GM12878 (cell line): ENCODE measurements around the gene RAD18. TPM values are rescaled to one million over a fixed set of nuclear protein-coding genes. Genes with fewer than 3 reads are reported as not detected.

Experiments used
- ATAC-seq: fragments of 200-7000 bp; cut with Tn5 transposase; 3 replicates; pipeline ENCODE4 v1.9.1; 2020; ENCODE audit warnings: mild to moderate bottlenecking, moderate library complexity
- BruUV-seq: library from RNA; stranded (reverse); fragments of 400-500 nt; replicated peaks from 2 replicates; lab custom pipeline; 2021; lab: Mats Ljungman, UMichigan
- CTCF ChIA-PET: fragments of 300-600 bp; sonication (Branson Sonifier 250); formaldehyde crosslinking; extraction: SDS; loops from one replicate; lab custom pipeline; 2021; ENCODE audit warnings: inconsistent platforms; lab: Yijun Ruan, JAX
- POLR2A ChIA-PET: fragments of 350-600 bp; formaldehyde crosslinking; extraction: SDS; loops from one replicate; lab custom pipeline; 2021; ENCODE audit warnings: inconsistent platforms; lab: Charles Lee
- RAD21 ChIA-PET: fragments of 300-600 bp; sonication (Branson Sonifier 250); formaldehyde crosslinking; loops from one replicate; lab custom pipeline; 2023; ENCODE audit warnings: antibody characterized with exemption; ENCODE audit not compliant: unreplicated experiment; lab: Charles Lee
- SMC1A ChIA-PET: fragments of 300-600 bp; sonication (Branson Sonifier 250); formaldehyde crosslinking; loops from one replicate; lab custom pipeline; 2023; ENCODE audit not compliant: unreplicated experiment, uncharacterized antibody; lab: Charles Lee
- DNase-seq: peaks from one replicate; pipeline ENCODE4 v3.0.0-alpha.2; 2011; ENCODE audit warnings: low read depth, low spot score
- FAIRE-seq: peaks from 3 replicates; lab custom pipeline; 2011; peaks lifted over from hg19 to GRCh38; lab: Jason Lieb, UNC
- H2AFZ ChIP-seq: 2 replicates; pipeline ENCODE4 v1.6.0; 2011; ENCODE audit warnings: low read depth, low read length, control low read depth; ENCODE audit not compliant: control insufficient read depth
- H3K27ac ChIP-seq: 2 replicates; pipeline ENCODE4 v1.5.1; 2011; ENCODE audit warnings: control low read depth; ENCODE audit not compliant: control insufficient read depth, insufficient read depth
- H3K27me3 ChIP-seq, 2 experiments: replicated peaks in 1 of 2; 2 replicates each; pipeline versions ENCODE4 v1.6.0 to v1.6.1; 2011; ENCODE audit warnings: low read length in 1 of 2; ENCODE audit not compliant: control insufficient read depth in 2 of 2, insufficient read depth in 2 of 2
- H3K36me3 ChIP-seq, 2 experiments: 2 replicates each; pipeline ENCODE4 v1.5.1; 2011; ENCODE audit warnings: low read length in 1 of 2; ENCODE audit not compliant: control insufficient read depth in 2 of 2, insufficient read depth in 2 of 2
- H3K4me1 ChIP-seq: 2 replicates; pipeline ENCODE4 v1.6.1; 2011; ENCODE audit warnings: mild to moderate bottlenecking, low read length, moderate library complexity, mixed read lengths; ENCODE audit not compliant: control insufficient read depth, insufficient read depth
- H3K4me2 ChIP-seq: 2 replicates; pipeline ENCODE4 v1.6.0; 2011; ENCODE audit warnings: control low read depth; ENCODE audit not compliant: control insufficient read depth, insufficient read depth
- H3K4me3 ChIP-seq: fragments of 200-600 bp; sonication (generic); 2 replicates; pipeline ENCODE4 v1.5.1; 2016
- H3K79me2 ChIP-seq: 2 replicates; pipeline ENCODE4 v1.6.0; 2011; ENCODE audit warnings: low read length; ENCODE audit not compliant: control insufficient read depth, insufficient read depth
- H3K9ac ChIP-seq: 2 replicates; pipeline ENCODE4 v1.8.0; 2011; ENCODE audit warnings: low read length, control low read depth, mixed read lengths; ENCODE audit not compliant: control insufficient read depth, insufficient read depth
- H3K9me3 ChIP-seq: replicated peaks from 3 replicates; pipeline ENCODE4 v1.5.1; 2011; ENCODE audit warnings: mild to moderate bottlenecking, low read length; ENCODE audit not compliant: control insufficient read depth, insufficient read depth
- H4K20me1 ChIP-seq: 2 replicates; pipeline ENCODE4 v1.6.0; 2011; ENCODE audit not compliant: control insufficient read depth, insufficient read depth
- HCFC1 ChIP-seq: fragments of 150-350 bp; IDR thresholded peaks from 2 replicates; pipeline ENCODE4 v1.6.1; 2014; ENCODE audit warnings: low read length
- MTA3 ChIP-seq: IDR thresholded peaks from 2 replicates; pipeline ENCODE4 v1.6.1; 2012; ENCODE audit warnings: low read length, inconsistent platforms, borderline replicate concordance
- NFIC ChIP-seq: IDR thresholded peaks from 2 replicates; pipeline ENCODE4 v1.6.1; 2012; ENCODE audit warnings: low read depth, mild to moderate bottlenecking, inconsistent platforms, low read length, moderate library complexity
- NFYB ChIP-seq: IDR thresholded peaks from 2 replicates; pipeline ENCODE4 v1.6.1; 2011; ENCODE audit warnings: low read depth, mild to moderate bottlenecking, low read length, improper control_type of control experiment, moderate library complexity; ENCODE audit not compliant: insufficient read depth
- WGBS: methylation state at CpG from one replicate; pipeline ENCODE4 v1.1.6; 2016; ENCODE audit warnings: low lambda C conversion rate; ENCODE audit not compliant: insufficient replicate concordance, insufficient coverage; ENCODE audit errors: missing lambda C conversion rate; 5-methylcytosine and 5-hydroxymethylcytosine counted together
- in situ Hi-C: fragments of 300-500 bp; cut with MboI; formaldehyde crosslinking; loops from 9 replicates; pipeline ENCODE4 v1.14.3; 2018; ENCODE audit warnings: mixed read lengths
- intact Hi-C: fragments of 100-400 bp; cut with micrococcal nuclease; formaldehyde crosslinking; loops from one replicate; pipeline ENCODE4 v1.14.2; 2022; ENCODE audit not compliant: unreplicated experiment
- polyA plus RNA-seq, 11 experiments: library from polyadenylated mRNA; depleted of rRNA in 4 of 11; unstranded in 6 of 11; stranded (reverse) in 5 of 11; fragments of >200 nt; fragmentation: Nextera tagmentation in 4 of 11; fragmentation: Illumina TruSeq in 1 of 11; extraction: Ambion mirVana in 4 of 11; extraction: Trizol in 1 of 11; gene quantifications; 1 replicate in 1 of 11; 2 replicates in 10 of 11; pipeline versions ENCODE4 v1.2.1 to v1.2.3, GENCODE V29; 2011 to 2016; ENCODE audit warnings: inconsistent platforms in 2 of 11, missing spikeins in 2 of 11, low read depth in 1 of 11
- total RNA-seq, 4 experiments: library from RNA; depleted of rRNA in 3 of 4; stranded (reverse); fragments of >200 nt in 3 of 4; fragmentation: Illumina TruSeq in 1 of 4; extraction: Trizol in 1 of 4; gene quantifications; 2 replicates each; pipeline versions ENCODE4 v1.2.1 to v1.2.3, GENCODE V29; 2013 to 2021
- TF ChIP-seq, protein P1 (sequence below), 3 experiments: IDR thresholded peaks in 2 of 3; conservative IDR thresholded peaks in 1 of 3; 2 replicates each; pipeline ENCODE4 v1.5.1; 2011; ENCODE audit warnings: low read depth in 3 of 3, low read length in 3 of 3, mild to moderate bottlenecking in 3 of 3, control low read depth in 2 of 3, moderate library complexity in 2 of 3, inconsistent platforms in 1 of 3, mixed read lengths in 1 of 3; ENCODE audit not compliant: control insufficient read depth in 2 of 3, insufficient read depth in 1 of 3; ENCODE audit errors: extremely low read depth in 1 of 3

Gene RAD18
- total and polyA plus RNA-seq, 10 of the 15 experiments (the other 5 are each of a cell fraction or from before 2014, with no cell fraction given), result 8.7 to 38.6 (median 19.2) TPM

DNA sequence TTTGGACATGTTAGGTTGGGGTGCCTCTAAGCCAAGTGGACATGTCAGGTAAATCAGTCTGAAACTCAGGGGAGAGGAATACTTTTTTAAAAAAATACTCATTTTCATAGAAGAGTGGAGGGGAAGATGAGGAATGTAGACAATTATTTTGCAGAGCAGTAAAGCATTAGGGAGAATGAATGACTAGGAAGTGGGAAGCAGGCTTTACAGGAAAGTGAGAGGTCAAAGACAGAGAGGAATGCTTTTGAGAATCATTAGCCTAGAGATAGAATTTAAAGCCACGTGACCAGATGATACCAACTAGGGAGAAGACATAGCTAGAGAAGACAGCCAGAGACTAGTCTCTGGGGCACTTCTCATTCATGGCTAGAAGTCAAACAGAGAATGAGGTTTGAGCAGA, 91.0 kb downstream of the RAD18 start (continued):
- TF ChIP-seq, protein P1, sequence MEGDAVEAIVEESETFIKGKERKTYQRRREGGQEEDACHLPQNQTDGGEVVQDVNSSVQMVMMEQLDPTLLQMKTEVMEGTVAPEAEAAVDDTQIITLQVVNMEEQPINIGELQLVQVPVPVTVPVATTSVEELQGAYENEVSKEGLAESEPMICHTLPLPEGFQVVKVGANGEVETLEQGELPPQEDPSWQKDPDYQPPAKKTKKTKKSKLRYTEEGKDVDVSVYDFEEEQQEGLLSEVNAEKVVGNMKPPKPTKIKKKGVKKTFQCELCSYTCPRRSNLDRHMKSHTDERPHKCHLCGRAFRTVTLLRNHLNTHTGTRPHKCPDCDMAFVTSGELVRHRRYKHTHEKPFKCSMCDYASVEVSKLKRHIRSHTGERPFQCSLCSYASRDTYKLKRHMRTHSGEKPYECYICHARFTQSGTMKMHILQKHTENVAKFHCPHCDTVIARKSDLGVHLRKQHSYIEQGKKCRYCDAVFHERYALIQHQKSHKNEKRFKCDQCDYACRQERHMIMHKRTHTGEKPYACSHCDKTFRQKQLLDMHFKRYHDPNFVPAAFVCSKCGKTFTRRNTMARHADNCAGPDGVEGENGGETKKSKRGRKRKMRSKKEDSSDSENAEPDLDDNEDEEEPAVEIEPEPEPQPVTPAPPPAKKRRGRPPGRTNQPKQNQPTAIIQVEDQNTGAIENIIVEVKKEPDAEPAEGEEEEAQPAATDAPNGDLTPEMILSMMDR (IDR thresholded peaks at IDR 0.05 in 2 of 3, conservative IDR thresholded peaks at IDR 0.05 in 1 of 3; ENCODE audit: control insufficient read depth in 2 of 3, extremely low read depth in 1 of 3, insufficient read depth in 1 of 3, low read depth in 3 of 3, low read length in 3 of 3), result no peak
- TF ChIP-seq, all 136 proteins: peak for 0

DNA sequence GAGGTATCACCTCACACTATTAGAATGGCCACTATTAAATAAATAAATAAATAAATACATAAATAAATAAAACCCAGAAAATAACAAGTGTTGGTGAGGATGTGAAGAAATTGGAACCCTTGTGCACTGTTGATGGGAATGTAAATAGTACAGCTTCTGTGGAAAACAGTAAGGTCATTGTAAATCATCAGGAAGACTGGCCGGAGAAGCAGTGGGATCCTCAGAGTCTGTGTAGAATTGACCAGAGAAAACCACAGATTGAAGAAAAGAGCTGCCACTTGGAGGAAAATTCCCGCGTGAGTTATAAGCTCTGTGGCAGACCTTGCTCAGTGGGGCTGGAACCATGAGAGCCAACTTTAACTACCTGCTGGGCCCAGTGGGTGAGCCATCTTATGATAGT, 92.0 kb downstream of the RAD18 start:
- no peaks in the 10 kb centered on the region for H3K79me2 ChIP-seq
- H3K9me3 ChIP-seq, result no peaks in the 10 kb centered on the region
- ATAC-seq (no peak), DNase-seq (no peak), FAIRE-seq (no peak)
- H3K4me2 ChIP-seq, result no peak overlapping the region
- SMC1A ChIA-PET, result no interaction called here
- intact Hi-C loops, result no loop called here
- WGBS, result 94% methylated on average over 3 of the region's 3 CpGs
- H3K27ac ChIP-seq, result no peak overlapping the region
- BruUV-seq, result no TSS peak
- H2AFZ ChIP-seq, result no peak overlapping the region
- no peak for TF ChIP-seq HCFC1
- H3K36me3 ChIP-seq, result no peaks in the 10 kb centered on the region
- no peak overlapping the region for H3K9ac ChIP-seq
- in situ Hi-C loops, result no loop called here
- RAD21 ChIA-PET, result no interaction called here
- CTCF ChIA-PET, result no interaction called here
- no peaks in the 10 kb centered on the region for H3K4me1 ChIP-seq
- no peaks in the 10 kb centered on the region for H4K20me1 ChIP-seq
- POLR2A ChIA-PET, result no interaction called here
- no peak overlapping the region for H3K4me3 ChIP-seq
- no peaks in the 10 kb centered on the region for H3K27me3 ChIP-seq

DNA sequence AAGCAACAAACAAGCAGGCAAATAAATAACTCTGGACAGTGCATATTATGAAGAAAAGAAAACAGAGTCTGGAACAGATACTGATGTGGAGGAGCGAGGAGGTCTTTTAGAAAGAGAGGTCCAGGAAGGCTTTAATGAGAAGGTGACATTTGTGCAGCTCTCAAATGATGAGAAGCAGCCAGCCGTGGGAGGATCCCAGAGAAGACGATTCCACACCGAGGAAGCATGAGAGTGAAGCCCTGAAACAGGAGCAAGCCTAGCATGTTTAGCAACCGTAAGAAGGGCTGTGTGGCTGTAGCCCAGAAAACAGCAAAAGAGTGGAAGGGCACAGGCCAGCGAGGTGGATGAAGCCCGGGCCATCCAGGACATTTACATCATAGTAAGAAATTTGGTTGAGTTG, 93.1 kb downstream of the RAD18 start:
- no peak overlapping the region for H3K4me2 ChIP-seq
- ChIA-PET CTCF (no interaction called here), RAD21 (no interaction called here), POLR2A (no interaction called here), SMC1A (no interaction called here)
- FAIRE-seq, result no peak
- no peaks in the 10 kb centered on the region for H3K4me1 ChIP-seq
- H4K20me1 ChIP-seq, result no peaks in the 10 kb centered on the region
- no peak for ATAC-seq
- H3K27ac ChIP-seq, result no peak overlapping the region
- in situ Hi-C loops, result no loop called here
- TF ChIP-seq NFIC, result no peak
- no peak for TF ChIP-seq NFYB
- no peak for TF ChIP-seq MTA3
- intact Hi-C loops, result no loop called here
- DNase-seq, result no peak
- no peak overlapping the region for H2AFZ ChIP-seq
- 100% methylated on average over 7 of the region's 7 CpGs for WGBS
- BruUV-seq, result no TSS peak
- H3K36me3 ChIP-seq, result no peaks in the 10 kb centered on the region
- H3K4me3 ChIP-seq, result no peak overlapping the region
- no peaks in the 10 kb centered on the region for H3K9me3 ChIP-seq
- H3K79me2 ChIP-seq, result no peaks in the 10 kb centered on the region
- no peak overlapping the region for H3K9ac ChIP-seq
- no peaks in the 10 kb centered on the region for H3K27me3 ChIP-seq
